ENCODE measurements around the gene MSRB3.

MSRB3 gene

GRCh38 chr12:65326616-65327015 is 48.1 kb downstream of the MSRB3 start:
- DNase-seq (ENCODE audit: low read depth): no peak

- no peak for DNase-seq (ENCODE audit: low read depth)
Measured at GRCh38 chr12:65327207-65328076, 49.0 kb downstream of the MSRB3 start.

GRCh38 chr12:65329721-65330120 is 51.2 kb downstream of the MSRB3 start:
- no peak for DNase-seq (ENCODE audit: low read depth)

- DNase-seq (ENCODE audit: low read depth): no peak
Measured at GRCh38 chr12:65330331-65330730, 51.8 kb downstream of the MSRB3 start.

- DNase-seq (ENCODE audit: low read depth): no peak
Measured at GRCh38 chr12:65331456-65331855, 53.0 kb downstream of the MSRB3 start.

GRCh38 chr12:65333649-65334048 is 55.2 kb downstream of the MSRB3 start:
- no peak for DNase-seq (ENCODE audit: low read depth)

- DNase-seq (ENCODE audit: low read depth): no peak
Measured at GRCh38 chr12:65334521-65334920, 56.0 kb downstream of the MSRB3 start.

- no peak for DNase-seq (ENCODE audit: low read depth)
Measured at GRCh38 chr12:65335021-65335714, 56.7 kb downstream of the MSRB3 start.

- DNase-seq (ENCODE audit: low read depth): no peak
Measured at GRCh38 chr12:65335981-65336380, 57.5 kb downstream of the MSRB3 start.

GRCh38 chr12:65339161-65339560 is 60.7 kb downstream of the MSRB3 start:
- DNase-seq (ENCODE audit: low read depth): no peak

GRCh38 chr12:65343230-65343629 is 64.7 kb downstream of the MSRB3 start:
- no peak for DNase-seq (ENCODE audit: low read depth)

GRCh38 chr12:65343801-65344200 is 65.3 kb downstream of the MSRB3 start:
- no peak for DNase-seq (ENCODE audit: low read depth)

GRCh38 chr12:65355461-65355860 is 77.0 kb downstream of the MSRB3 start:
- DNase-seq (ENCODE audit: low read depth): no peak

GRCh38 chr12:65362234-65363031 is 84.0 kb downstream of the MSRB3 start:
- no peak for DNase-seq (ENCODE audit: low read depth)

- DNase-seq (ENCODE audit: low read depth): no peak
Measured at GRCh38 chr12:65364046-65364445, 85.6 kb downstream of the MSRB3 start.

- no peak for DNase-seq (ENCODE audit: low read depth)
Measured at GRCh38 chr12:65367396-65367795, 88.9 kb downstream of the MSRB3 start.

GRCh38 chr12:65368055-65368454 is 89.6 kb downstream of the MSRB3 start:
- DNase-seq (ENCODE audit: low read depth): no peak

GRCh38 chr12:65372574-65372973 is 94.1 kb downstream of the MSRB3 start:
- no peak for DNase-seq (ENCODE audit: low read depth)

GRCh38 chr12:65384240-65384639 is 105.8 kb downstream of the MSRB3 start:
- DNase-seq (ENCODE audit: low read depth): no peak

GRCh38 chr12:65387396-65387795 is 108.9 kb downstream of the MSRB3 start:
- DNase-seq (ENCODE audit: low read depth): no peak

GRCh38 chr12:65389436-65389835 is 111.0 kb downstream of the MSRB3 start:
- DNase-seq (ENCODE audit: low read depth): no peak

- no peak for DNase-seq (ENCODE audit: low read depth)
Measured at GRCh38 chr12:65391711-65392110, 113.2 kb downstream of the MSRB3 start.

- DNase-seq (ENCODE audit: low read depth): no peak
Measured at GRCh38 chr12:65392491-65392890, 114.0 kb downstream of the MSRB3 start.
